ENCODE results near the gene NUPR1.
"Not testable (repeated sequence)": the region's sequence is repeated elsewhere in the genome, so short reads cannot be mapped to it uniquely, and the experiment has no call there.

The NUPR1 gene, protein sequence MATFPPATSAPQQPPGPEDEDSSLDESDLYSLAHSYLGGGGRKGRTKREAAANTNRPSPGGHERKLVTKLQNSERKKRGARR

GRCh38 chr16:28538733-28539596 lies at the start of gene NUPR1:
Gene NUPR1, minus strand, starts transcription at chr16:28538974. Its CDS starts 67 bp downstream, at chr16:28538907.
- no peak for DNase-seq (ENCODE audit: low spot score)

- no peak for DNase-seq (ENCODE audit: low spot score)
Measured at GRCh38 chr16:28587386-28587785, 48.6 kb upstream of the NUPR1 start.

DNA sequence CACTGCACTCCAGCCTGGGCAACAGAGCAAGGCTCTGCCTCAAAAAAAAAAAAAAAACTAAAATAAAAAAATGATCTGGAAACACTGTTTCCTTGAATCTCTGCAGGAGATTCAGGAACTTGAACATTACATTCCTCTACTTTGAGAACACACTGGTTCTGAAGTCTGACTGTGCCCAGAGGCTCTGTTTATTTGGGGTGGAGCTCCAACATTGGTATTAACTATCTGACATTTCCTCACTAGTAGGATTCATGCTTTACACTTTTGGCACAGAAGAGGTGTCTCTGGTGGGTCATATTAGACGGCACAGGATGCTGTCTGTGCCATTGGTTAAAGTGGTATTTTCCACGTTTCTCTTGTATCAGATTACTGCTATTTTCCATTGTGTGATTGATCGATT lies 47.7 kb upstream of the NUPR1 start:
- no peak for DNase-seq (ENCODE audit: low spot score)

GRCh38 chr16:28585674-28586073 lies 46.9 kb upstream of the NUPR1 start:
- no peak for DNase-seq (ENCODE audit: low spot score)

GRCh38 chr16:28580726-28581315 lies 42.0 kb upstream of the NUPR1 start:
- no peak for DNase-seq (ENCODE audit: low spot score)

DNA sequence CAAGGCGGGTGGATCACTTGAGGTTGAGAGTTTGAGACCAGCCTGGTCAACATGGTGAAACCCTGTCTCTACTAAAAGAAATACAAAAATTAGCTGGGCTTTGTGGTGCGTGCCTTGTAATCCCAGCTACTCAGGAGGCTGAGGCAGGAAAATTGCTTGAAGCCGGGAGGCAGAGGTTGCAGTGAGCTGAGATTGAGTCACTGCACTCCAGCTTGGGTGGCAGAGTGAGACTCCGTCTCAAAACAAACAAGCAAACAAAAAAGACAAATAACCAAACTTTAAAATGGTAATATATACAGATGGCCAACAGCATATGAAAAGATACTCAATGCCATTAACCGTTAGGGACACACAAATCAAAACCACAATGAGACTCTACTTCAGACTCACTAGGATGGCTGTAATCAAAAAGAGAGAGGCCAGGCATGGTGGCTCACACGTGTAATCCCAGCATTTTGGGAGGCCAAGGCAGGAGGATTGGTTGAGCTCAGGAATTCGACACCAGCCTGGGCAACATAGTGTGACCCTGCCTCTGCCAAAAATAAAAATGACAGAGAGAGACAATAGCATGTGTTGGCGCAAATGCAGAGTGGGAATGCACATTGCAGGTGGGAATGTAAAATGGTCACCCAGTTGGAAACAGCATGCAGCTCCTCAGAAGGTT lies 36.8 kb upstream of the NUPR1 start:
- DNase-seq (ENCODE audit: low spot score) = no peak

- no peak for DNase-seq (ENCODE audit: low spot score)
Measured at GRCh38 chr16:28574925-28575324, 36.2 kb upstream of the NUPR1 start.

DNA sequence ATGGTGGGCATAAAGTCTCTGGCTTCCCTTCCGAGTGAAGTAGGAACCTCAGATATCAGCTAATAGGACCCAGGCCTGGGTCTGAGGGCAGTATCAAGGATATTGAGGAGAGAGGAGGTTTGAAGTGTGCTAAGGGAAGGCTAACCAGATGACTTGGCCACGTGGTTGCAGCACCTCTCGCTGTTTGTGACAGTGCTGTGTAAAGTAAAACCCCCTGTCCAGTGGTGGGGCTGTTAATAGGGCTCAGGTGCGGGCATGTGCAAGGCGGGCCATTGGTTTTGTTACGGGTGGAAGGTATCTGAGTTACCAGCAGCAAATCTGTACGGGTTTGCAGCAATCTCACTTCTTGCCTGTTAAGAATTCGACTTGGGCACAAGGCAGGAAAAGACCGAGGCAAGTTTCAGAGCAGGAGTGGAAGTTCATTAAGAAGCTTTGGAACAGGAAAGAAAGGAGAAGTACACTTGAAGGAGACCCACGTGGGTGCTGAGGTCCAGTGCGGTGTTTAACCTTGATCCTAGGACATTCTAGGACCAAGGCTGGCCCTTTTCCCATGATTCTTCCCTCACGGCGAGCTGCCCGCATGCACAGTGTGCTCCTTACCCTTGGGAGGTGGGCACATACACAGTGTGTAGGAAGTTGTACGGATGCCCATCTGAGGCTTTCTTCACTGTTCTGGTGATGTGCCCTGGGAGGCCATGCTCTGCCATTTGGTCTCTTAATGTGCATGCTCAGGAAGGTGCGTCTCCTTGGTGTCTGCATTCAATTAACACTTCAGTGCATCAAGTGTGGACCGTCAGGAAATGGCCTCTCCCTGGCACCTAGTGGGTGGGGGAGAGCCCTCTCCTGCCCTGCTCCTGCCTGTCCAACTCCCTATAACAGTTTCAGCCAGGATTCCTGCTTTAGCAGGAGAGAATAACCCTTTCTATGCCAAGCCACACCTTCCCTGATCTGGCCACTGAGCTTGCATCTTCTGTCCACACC lies 35.3 kb upstream of the NUPR1 start:
- no peak for DNase-seq (ENCODE audit: low spot score)

- DNase-seq (ENCODE audit: low spot score) = no peak
Measured at GRCh38 chr16:28572696-28573510, 34.1 kb upstream of the NUPR1 start.

GRCh38 chr16:28569968-28570752 lies 31.4 kb upstream of the NUPR1 start:
- no peak for DNase-seq (ENCODE audit: low spot score)

GRCh38 chr16:28569021-28569420 lies 30.2 kb upstream of the NUPR1 start:
- no peak for DNase-seq (ENCODE audit: low spot score)

GRCh38 chr16:28567292-28567691 lies 28.5 kb upstream of the NUPR1 start:
- DNase-seq (ENCODE audit: low spot score) = no peak

- not testable (repeated sequence) for DNase-seq (ENCODE audit: low spot score)
Measured at GRCh38 chr16:28566233-28566925, 27.6 kb upstream of the NUPR1 start.

GRCh38 chr16:28563218-28563617 lies 24.4 kb upstream of the NUPR1 start:
- no peak for DNase-seq (ENCODE audit: low spot score)

GRCh38 chr16:28562199-28562598 lies 23.4 kb upstream of the NUPR1 start:
- DNase-seq (ENCODE audit: low spot score) = no peak

DNA sequence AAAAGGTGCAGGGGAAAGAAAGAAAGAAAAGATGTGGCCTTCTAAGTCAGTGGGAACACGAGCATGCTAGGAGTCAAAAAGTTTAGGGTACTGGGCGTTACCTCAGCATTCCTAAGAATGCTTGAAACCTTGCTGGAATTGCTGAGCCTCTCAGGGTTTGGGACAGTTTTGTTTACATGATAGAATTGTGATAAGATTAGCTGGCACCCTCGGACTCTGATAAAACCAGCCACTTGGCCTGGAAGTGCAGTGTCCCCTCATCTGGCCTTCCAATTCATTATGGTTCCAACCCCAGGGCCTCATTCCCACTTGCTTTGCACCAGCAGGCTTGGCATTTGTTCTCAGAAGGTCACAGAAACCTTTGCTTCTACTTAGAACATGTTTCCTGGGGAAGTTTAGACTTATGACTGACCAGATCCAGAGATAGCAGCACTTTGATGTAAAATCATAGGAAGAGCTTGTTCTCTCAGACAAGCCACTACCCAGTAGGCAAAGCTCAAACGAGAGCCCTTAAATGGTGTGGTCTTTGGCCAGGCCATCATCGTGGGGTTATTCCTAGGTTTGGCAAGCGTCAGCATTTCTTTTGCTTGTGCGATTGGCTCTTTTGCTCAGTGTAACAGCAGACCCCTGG lies 22.9 kb upstream of the NUPR1 start:
- no peak for DNase-seq (ENCODE audit: low spot score)

DNA sequence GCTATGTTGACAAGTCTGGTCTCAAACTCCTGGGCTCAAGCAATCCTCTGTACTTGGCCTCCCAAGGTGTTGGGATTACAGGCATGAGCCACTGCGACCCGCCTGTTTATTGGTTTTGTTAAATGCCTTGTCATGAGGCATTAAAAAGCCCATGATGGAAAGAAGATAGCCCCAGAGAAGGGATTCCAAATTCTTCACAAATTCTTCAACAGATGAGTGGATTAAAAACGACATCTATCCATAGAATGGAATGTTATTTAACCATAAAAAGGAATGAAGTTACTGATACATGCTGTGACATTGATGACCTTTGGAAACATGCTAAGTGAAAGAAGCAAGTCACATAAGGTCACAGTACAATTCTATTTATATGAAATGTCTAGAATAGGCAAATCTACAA lies 19.7 kb upstream of the NUPR1 start:
- no peak for DNase-seq (ENCODE audit: low spot score)

DNA sequence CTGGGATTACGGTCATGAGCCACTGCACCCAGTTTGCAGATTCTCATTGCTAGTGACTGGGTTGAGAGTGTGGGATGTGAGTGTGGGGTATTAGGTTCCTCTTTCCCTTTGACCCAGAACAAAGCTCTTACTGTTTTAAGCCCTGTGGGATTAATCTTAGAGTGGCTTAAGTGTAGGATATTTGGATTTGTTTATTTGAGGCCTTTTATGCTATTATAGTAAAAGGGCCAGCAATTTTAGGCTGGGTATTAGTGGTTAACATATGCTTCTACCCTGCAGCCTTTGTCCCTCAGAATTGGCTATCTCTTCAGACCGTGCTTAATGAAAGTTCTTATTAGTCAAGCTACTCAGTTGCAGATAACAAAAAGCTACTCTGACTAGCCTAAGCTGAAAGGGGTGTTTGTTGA lies 18.1 kb upstream of the NUPR1 start:
- DNase-seq (ENCODE audit: low spot score) = no peak

- peak; percentile 34 for DNase-seq (ENCODE audit: low spot score)
Measured at GRCh38 chr16:28555561-28555960, 16.8 kb upstream of the NUPR1 start.
